ENCODE data around the gene NFASC. TPM values are rescaled to one million over a fixed set of nuclear protein-coding genes. Genes with fewer than 3 reads are reported as not detected.

NFASC gene
- total RNA-seq, 1 experiment from 2014 or later, result 16.9 TPM

GRCh38 chr1:205068001-205068400 is 197.3 kb downstream of the NFASC start:
- no TSS peak for BruUV-seq (replicated peaks)
- Histone ChIP-seq H3K27me3 (ENCODE audit: control insufficient read depth, insufficient read depth, low read length) (no peaks in the 10 kb centered on the region), H3K4me3 (ENCODE audit: low read depth in 2 of 2, low read length in 2 of 2) (no peak overlapping the region), H3K4me1 (ENCODE audit: control insufficient read depth, insufficient read depth, low read length) (no peaks in the 10 kb centered on the region; the same call in 1 of the 2 replicates), H3K27ac (ENCODE audit: low read length) (no peak overlapping the region), H3K9me3 (ENCODE audit: control insufficient read depth, insufficient read depth, low read depth, low read length) (no peaks in the 10 kb centered on the region), H3K36me3 (ENCODE audit: control insufficient read depth, insufficient read depth, low read length) (no peaks in the 10 kb centered on the region)
- no peak for TF ChIP-seq POLR2AphosphoS5 (IDR thresholded peaks at IDR 0.05; ENCODE audit: low read depth, low read length)
- TF ChIP-seq SIN3A (IDR thresholded peaks at IDR 0.05; ENCODE audit: borderline replicate concordance, insufficient read depth, low read depth, low read length), result no peak
- TF ChIP-seq, protein P1, sequence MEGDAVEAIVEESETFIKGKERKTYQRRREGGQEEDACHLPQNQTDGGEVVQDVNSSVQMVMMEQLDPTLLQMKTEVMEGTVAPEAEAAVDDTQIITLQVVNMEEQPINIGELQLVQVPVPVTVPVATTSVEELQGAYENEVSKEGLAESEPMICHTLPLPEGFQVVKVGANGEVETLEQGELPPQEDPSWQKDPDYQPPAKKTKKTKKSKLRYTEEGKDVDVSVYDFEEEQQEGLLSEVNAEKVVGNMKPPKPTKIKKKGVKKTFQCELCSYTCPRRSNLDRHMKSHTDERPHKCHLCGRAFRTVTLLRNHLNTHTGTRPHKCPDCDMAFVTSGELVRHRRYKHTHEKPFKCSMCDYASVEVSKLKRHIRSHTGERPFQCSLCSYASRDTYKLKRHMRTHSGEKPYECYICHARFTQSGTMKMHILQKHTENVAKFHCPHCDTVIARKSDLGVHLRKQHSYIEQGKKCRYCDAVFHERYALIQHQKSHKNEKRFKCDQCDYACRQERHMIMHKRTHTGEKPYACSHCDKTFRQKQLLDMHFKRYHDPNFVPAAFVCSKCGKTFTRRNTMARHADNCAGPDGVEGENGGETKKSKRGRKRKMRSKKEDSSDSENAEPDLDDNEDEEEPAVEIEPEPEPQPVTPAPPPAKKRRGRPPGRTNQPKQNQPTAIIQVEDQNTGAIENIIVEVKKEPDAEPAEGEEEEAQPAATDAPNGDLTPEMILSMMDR (IDR thresholded peaks at IDR 0.05), result no peak
- no peak for TF ChIP-seq TCF7L2 (IDR thresholded peaks at IDR 0.05; ENCODE audit: low read depth, low read length)
- no peak for TF ChIP-seq REST (IDR thresholded peaks at IDR 0.05; ENCODE audit: insufficient read depth in 1 of 2, low read depth in 2 of 2, low read length in 1 of 2)
- intact Hi-C loops (cut with micrococcal nuclease; ENCODE audit: unreplicated experiment) (loop anchor here (5.0 to 10.0 kb wide), 2 partner anchors 189 to 263 kb away; no protein-coding TSS in a partner anchor), in situ Hi-C loops (cut with HindIII; ENCODE audit: low pct_unique_long_range_greater_than_20kb, low sequenced_read_pairs) (no loop called here)
- ChIA-PET CTCF (no interaction called here), POLR2A (no interaction called here)
- no peak for DNase-seq (ENCODE audit: low read depth, low spot score)
- no peak for ATAC-seq

DNA sequence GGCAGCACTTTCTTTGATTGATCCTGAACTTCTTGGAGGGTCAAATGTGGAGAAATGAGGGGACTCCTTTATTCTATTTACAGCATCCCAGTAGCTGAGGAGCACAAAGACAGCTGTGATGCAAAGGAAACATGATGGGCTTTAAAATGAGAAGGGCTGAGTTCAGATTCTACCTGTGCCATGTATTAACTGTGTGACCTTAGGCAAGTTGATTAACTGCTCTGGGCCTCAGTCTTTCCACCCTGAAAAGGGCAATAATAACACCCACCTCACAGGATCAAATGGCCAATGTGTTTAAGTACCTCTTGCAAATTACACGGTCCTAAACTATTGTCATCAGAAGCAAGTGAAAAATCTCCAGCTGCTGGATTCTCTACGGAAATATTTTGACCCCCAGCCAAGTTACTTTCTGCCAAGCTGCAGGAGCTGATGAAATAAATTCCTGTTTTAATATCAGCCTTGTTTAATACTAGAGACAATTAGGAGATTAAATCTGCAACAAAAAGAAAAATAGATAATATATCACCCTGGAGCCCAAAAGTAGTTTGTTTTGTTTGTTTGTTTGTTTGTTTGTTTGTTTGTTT is 197.9 kb downstream of the NFASC start:
- POLR2A ChIA-PET, result no interaction called here
- TF ChIP-seq, protein P1 (IDR thresholded peaks at IDR 0.05), result no peak
- TF ChIP-seq REST (IDR thresholded peaks at IDR 0.05; ENCODE audit: insufficient read depth in 1 of 2, low read depth in 2 of 2, low read length in 1 of 2) (no peak), SIN3A (IDR thresholded peaks at IDR 0.05; ENCODE audit: borderline replicate concordance, insufficient read depth, low read depth, low read length) (no peak), POLR2AphosphoS5 (IDR thresholded peaks at IDR 0.05; ENCODE audit: low read depth, low read length) (no peak), TCF7L2 (IDR thresholded peaks at IDR 0.05; ENCODE audit: low read depth, low read length) (no peak)
- no peaks in the 10 kb centered on the region; the same call in 1 of the 2 replicates for H3K4me1 ChIP-seq (ENCODE audit: control insufficient read depth, insufficient read depth, low read length)
- H3K4me3 ChIP-seq (ENCODE audit: low read depth in 2 of 2, low read length in 2 of 2), result no peak overlapping the region
- CTCF ChIA-PET, result no interaction called here
- no TSS peak for BruUV-seq (replicated peaks)
- in situ Hi-C loops (cut with HindIII; ENCODE audit: low pct_unique_long_range_greater_than_20kb, low sequenced_read_pairs) (no loop called here), intact Hi-C loops (cut with micrococcal nuclease; ENCODE audit: unreplicated experiment) (loop anchor here (5.0 to 10.0 kb wide), 2 partner anchors 189 to 264 kb away; no protein-coding TSS in a partner anchor)
- DNase-seq (ENCODE audit: low read depth, low spot score) (no peak), ATAC-seq (no peak)
- no peaks in the 10 kb centered on the region for H3K36me3 ChIP-seq (ENCODE audit: control insufficient read depth, insufficient read depth, low read length)
- no peaks in the 10 kb centered on the region for H3K9me3 ChIP-seq (ENCODE audit: control insufficient read depth, insufficient read depth, low read depth, low read length)
- H3K27me3 ChIP-seq (ENCODE audit: control insufficient read depth, insufficient read depth, low read length), result no peaks in the 10 kb centered on the region
- no peak overlapping the region for H3K27ac ChIP-seq (ENCODE audit: low read length)
